DOHH2 (cell line): ENCODE results near the gene CDKL5.

ENCODE experiments used
- CTCF ChIP-seq: fragments of 200-600 bp; sonication (generic); IDR thresholded peaks from one replicate; pipeline ENCODE4 v1.5.1; 2014; ENCODE audit warnings: antibody characterized with exemption, mild to moderate bottlenecking, low read depth, low read length; ENCODE audit not compliant: poor library complexity, severe bottlenecking
- EZH2phosphoT487 ChIP-seq: fragments of 200-600 bp; sonication (generic); IDR thresholded peaks from 2 replicates; pipeline ENCODE4 v1.6.1; 2017; ENCODE audit warnings: borderline replicate concordance, mild to moderate bottlenecking, antibody characterized with exemption, low read length, moderate library complexity, mixed read lengths

DNA sequence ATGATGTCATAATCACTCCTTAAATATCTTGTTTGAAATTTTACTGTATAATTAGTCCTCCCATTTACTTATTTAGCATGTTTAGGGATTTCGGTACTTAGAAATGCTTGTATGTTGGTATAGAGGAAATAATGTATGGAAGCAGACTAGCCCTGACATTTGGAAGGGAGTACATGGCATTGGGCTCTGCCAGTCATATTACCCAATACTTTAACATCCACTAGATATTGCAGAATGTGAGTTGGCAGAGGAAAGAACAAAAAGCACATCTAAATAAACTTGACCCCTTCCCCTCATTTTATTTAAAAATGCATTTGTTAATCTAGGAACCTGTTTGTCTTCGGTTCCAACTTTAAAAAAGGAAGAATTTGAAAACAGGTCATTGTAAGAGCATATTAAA is 168.7 kb downstream of the CDKL5 start:
- TF ChIP-seq EZH2phosphoT487 (no peak), CTCF (no peak)
